ENCODE results near the gene DGKB. TPM values are rescaled to one million over a fixed set of nuclear protein-coding genes. Genes with fewer than 3 reads are reported as not detected.

DGKB gene
- total RNA-seq, 1 experiment from 2014 or later: 1.9 TPM

GRCh38 chr7:14184292-14184864, 718.2 kb downstream of the DGKB start:
- no peaks in the 10 kb centered on the region for H3K27me3 Mint-ChIP-seq (ENCODE audit: low read depth)
- H3K4me3 Mint-ChIP-seq: no peak overlapping the region
- ATAC-seq (no peak), DNase-seq (ENCODE audit: low spot score) (no peak)
- peak; percentile 68; the same call in 1 of the 2 replicates for TF ChIP-seq NFE2L1 (CRISPR knock-in tag; IDR thresholded peaks at IDR 0.05)
- no peak for TF ChIP-seq NFATC4 (CRISPR knock-in tag; IDR thresholded peaks at IDR 0.05)
- no peak for TF ChIP-seq NFYB (CRISPR knock-in tag; conservative IDR thresholded peaks at IDR 0.05; ENCODE audit: low read depth)
- no peak for TF ChIP-seq MXD4 (CRISPR knock-in tag; IDR thresholded peaks at IDR 0.05; ENCODE audit: borderline replicate concordance)
- no peak for TF ChIP-seq E2F4 (CRISPR knock-in tag; IDR thresholded peaks at IDR 0.05; ENCODE audit: borderline replicate concordance, low read depth)
- no peak for TF ChIP-seq TCF7 (CRISPR knock-in tag; IDR thresholded peaks at IDR 0.05; ENCODE audit: low read depth)
- TF ChIP-seq PRDM15 (CRISPR knock-in tag; IDR thresholded peaks at IDR 0.05): no peak
- TF ChIP-seq SOX15 (CRISPR knock-in tag; IDR thresholded peaks at IDR 0.05): no peak
- peaks cover 9% of the 10 kb centered on the region; the same call in 1 of the 2 replicates for H3K4me1 Mint-ChIP-seq
- CTCF ChIA-PET: no interaction called here
- POLR2A ChIA-PET: no interaction called here
- H3K36me3 Mint-ChIP-seq: no peaks in the 10 kb centered on the region
- H3K27ac Mint-ChIP-seq: no peak overlapping the region; the same call in 1 of the 2 replicates
- H3K9me3 Mint-ChIP-seq: peaks cover 28% of the 10 kb centered on the region

GRCh38 chr7:14179781-14180180, 722.8 kb downstream of the DGKB start:
- ATAC-seq (no peak), DNase-seq (ENCODE audit: low spot score) (no peak)
- CTCF ChIA-PET: no interaction called here
- Mint-ChIP-seq H3K9me3 (peaks cover 8% of the 10 kb centered on the region; the same call in 1 of the 2 replicates), H3K4me1 (peaks cover 9% of the 10 kb centered on the region; the same call in 1 of the 2 replicates), H3K27ac (no peak overlapping the region), H3K27me3 (ENCODE audit: low read depth) (no peaks in the 10 kb centered on the region), H3K36me3 (no peaks in the 10 kb centered on the region), H3K4me3 (no peak overlapping the region)
- POLR2A ChIA-PET: no interaction called here
- TF ChIP-seq ZMAT4 (CRISPR knock-in tag; IDR thresholded peaks at IDR 0.05) (no peak), OVOL2 (CRISPR knock-in tag; IDR thresholded peaks at IDR 0.05; ENCODE audit: borderline replicate concordance) (no peak), FOXP1 (CRISPR knock-in tag; IDR thresholded peaks at IDR 0.05; ENCODE audit: borderline replicate concordance) (no peak), E2F1 (CRISPR knock-in tag; IDR thresholded peaks at IDR 0.05) (no peak), AR (CRISPR knock-in tag; IDR thresholded peaks at IDR 0.05) (no peak), E2F4 (CRISPR knock-in tag; IDR thresholded peaks at IDR 0.05; ENCODE audit: borderline replicate concordance, low read depth) (no peak), SP1 (CRISPR knock-in tag; conservative IDR thresholded peaks at IDR 0.05) (no peak), CBFB (CRISPR knock-in tag; IDR thresholded peaks at IDR 0.05; ENCODE audit: low read depth) (no peak), ZNF425 (CRISPR knock-in tag; conservative IDR thresholded peaks at IDR 0.05) (no peak), ATF2 (CRISPR knock-in tag; IDR thresholded peaks at IDR 0.05; ENCODE audit: borderline replicate concordance, low read depth) (no peak), ZNF423 (CRISPR knock-in tag; IDR thresholded peaks at IDR 0.05) (no peak), RORB (CRISPR knock-in tag; IDR thresholded peaks at IDR 0.05) (no peak), NR1H2 (CRISPR knock-in tag; IDR thresholded peaks at IDR 0.05) (no peak)
